KBM-7 (cell line): ENCODE results near the gene GPR87.

Experiments used
- DNase-seq: peaks from one replicate; pipeline ENCODE4 v3.0.0-alpha.2; 2015
- in situ Hi-C: fragments of 300-500 bp; cut with MboI; formaldehyde crosslinking; loops from 2 replicates; pipeline ENCODE4 v1.14.3; 2020; ENCODE audit warnings: low sequenced_read_pairs, low pct_unique_long_range_greater_than_20kb, mixed read lengths

The GPR87 gene

DNA sequence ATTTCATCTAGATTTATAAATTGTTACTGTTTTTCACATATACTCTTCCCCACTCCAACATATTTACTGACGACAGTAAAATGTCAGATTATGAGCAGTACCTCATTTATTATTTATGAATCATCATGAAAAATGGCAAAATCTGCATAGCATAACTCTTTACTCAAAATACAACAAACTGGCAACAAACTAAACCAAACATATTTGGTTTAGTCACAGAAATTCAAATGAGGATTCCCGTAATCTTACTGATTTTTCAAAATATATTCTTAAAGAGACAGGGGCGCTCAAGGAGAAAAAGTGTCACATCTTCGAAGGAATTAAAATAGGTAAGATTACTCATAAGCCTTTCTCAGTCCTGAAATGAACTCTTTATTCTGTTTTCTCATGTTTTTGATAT, 3.0 kb upstream of the GPR87 start:
- in situ Hi-C loops: no loop called here
- no peak for DNase-seq

DNA sequence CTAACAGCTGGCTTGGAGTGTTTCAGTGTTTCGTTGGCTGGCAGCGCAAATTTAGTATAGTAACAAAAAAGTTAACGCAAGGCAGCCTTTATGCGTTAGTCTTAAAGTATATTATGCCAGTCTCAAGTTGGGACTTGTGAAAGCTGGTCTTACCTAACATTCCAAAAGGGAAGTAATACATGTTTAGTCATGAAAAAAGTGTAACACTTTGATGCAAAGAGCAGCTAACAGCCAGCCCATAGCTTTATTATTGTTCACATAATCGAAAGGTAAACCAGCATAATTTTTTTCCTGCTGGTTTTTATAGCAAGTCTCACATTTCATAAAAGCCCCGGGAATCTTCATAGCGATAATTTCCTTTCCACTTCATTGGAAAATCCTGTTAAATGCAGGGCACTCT, 2.4 kb upstream of the GPR87 start:
- DNase-seq: no peak
- in situ Hi-C loops: no loop called here

DNA sequence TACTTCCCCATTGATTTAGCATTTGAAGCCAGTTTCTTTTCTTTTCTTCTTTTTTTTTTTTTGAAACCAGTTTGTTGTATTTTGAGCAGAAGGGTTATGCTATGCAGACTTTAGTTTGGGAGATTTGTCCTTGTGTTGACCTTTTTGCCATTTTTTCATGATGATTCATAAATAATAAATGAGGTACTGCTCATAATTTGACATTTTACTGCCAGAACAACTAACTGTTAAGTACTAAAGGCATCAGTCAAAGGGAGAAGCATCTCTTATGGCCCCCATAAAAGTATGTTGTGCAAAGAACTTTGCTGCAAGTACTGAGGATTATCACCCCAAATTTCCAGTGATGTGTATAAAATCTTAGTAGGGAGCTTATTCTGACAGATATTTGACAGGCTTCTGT, 1.7 kb upstream of the GPR87 start:
- DNase-seq: no peak
- in situ Hi-C loops: no loop called here

DNA sequence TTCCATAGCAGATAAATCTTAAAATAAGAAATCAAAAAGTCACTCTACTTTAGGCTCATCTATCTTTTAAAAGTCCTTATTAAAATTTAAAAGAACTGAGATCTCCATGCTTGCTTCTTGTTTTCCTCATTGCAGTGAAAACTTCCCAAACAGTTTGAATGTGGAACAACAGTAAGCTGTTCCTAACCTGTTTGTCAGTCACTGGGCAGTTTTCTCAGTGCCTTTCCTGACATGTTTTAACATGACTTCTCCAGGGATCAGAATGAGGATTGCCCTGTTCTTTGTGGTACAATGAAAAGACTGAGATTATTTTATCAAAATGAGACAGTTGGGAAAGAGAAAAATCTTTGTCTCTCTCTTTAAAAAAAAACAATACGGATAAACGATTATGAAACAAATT, 774 bp downstream of the GPR87 start:
- no peak for DNase-seq
- in situ Hi-C loops: no loop called here

DNA sequence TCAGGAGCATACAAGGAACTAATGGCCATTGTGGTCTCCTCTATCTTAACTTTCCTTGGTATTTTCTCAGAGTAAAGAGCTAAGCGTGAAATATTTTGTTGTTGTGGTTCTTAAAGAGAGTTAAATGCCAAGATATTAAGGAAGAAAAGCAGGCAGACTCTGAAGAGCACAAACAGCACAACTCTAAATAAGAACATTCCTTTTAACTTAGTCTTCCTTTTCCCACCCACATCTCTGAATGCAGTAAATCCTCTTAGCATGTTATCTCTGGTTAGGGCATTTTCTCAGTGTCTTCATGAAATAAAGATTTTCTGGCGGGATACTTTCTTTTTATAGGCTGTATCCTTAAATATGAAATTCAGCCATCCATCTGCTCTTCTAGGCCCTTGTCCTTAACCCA, 1.5 kb downstream of the GPR87 start:
- in situ Hi-C loops: no loop called here
- DNase-seq: no peak

DNA sequence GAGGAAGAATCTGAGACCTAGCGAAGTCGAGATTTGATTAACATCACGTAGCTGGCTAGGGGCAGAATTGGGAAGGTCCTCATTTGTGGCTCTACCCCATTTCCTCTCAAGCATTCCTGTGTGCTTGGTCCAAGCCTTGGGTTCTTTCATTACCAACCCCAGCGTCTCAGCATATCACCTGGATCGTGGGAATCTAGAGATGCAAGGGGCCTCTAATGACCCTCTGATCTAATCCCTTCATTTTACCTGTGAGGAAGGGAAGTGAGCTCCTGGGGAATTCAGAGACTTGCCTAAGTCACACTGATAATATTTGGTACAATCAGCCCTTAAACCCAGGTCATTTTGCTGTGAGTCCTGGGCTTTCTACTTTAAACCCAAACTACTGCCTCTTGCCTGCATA, 2.0 kb downstream of the GPR87 start:
- DNase-seq: no peak
- in situ Hi-C loops: no loop called here

DNA sequence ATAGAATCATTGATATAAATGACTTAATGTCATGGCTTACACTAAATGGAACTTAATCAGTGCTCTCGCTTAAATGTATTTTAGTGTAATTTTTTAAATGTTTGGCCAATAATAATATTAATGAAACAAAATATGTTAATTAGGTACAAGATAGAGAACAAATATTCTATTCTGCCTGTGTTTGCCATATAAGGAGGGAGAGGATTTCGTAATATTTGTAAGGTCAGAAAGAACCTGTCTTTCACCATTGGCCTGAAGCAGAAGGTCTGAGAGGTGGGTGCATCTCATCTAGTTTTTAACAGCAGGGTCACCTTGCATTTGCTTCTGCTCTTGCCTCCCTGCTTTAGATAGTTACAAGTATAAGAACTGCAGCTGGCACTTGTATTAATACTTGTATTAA, 2.5 kb downstream of the GPR87 start:
- in situ Hi-C loops: no loop called here
- DNase-seq: no peak

DNA sequence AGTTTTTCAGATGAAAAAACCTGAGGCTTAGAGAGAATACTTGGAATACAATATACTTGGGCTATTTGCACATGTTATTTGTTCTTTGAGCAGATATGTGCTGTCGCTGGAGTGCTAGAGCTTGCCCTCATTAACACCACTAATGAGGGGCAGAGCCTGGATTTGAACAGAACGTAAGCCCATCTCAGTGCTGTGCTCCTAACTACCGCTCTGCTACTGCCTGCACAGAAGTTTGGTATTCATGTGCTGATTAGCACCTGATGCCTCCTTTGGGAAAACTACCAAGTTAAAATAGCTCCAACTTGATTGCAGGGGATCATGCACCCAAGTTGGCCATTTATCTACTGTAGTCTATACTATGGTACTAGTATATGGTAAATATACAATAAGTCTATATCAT, 3.6 kb downstream of the GPR87 start:
- DNase-seq: no peak
- in situ Hi-C loops: no loop called here

DNA sequence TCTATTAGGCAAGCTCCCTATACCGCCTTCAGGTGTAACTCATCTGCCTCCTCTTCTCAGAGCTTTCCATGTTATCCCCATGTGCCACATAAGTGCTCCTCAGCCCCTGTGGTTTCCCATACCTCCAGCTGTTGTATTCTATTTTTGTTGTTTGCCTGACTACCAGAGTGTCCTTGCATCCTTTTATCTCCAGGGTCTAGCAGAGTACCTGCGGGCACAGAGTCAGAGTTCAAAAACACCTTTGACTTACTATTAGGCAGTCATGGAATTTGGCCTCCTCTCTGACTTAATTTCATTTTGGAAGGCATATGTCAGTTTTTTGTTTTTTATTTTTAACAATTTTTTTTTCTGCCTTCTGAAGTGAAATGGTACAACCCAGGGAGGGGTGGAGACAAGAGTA, 7.1 kb downstream of the GPR87 start:
- no peak for DNase-seq
- in situ Hi-C loops: no loop called here

DNA sequence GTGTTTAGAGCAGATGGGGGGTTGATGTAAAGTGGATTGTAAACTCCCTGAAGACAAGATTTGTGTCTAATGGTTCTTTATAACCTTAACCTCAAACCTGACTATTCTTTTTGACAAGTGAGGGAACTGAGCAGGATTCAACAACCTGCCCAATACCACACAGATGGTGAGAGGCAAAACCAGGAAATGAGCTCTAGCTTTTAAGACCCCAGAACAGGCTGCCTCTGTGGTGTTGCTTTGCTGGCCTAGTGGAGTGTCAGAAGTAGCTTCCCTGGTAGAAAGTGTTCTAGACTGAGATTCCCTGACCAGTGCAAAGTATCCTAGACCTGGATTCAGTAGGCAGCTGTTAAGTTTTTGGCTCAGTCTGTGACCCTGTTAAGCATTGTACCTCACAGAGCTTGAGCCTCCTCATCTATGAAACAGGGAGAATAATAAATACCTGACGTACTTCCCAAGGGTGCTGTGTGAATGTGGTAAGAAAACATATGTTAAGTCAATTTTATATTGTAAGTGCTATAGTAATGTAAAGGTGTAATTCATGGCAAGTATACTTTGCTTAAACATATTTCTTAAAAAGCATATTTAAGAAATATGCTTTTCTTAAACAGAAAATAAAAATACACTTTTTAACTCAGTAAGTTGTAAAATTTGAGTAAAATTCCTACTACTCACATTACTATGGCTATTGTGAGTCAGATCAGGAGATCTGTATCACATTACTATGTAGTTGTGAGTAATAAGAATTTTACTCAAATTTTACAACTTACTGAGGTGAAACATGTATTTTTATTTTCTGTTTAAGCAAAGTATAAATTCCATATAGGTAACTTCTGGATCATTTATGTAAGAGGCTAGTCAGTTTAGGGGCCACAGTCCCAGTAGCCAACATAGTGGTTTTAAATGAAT, 8.8 kb downstream of the GPR87 start:
- in situ Hi-C loops: no loop called here
- DNase-seq: no peak

DNA sequence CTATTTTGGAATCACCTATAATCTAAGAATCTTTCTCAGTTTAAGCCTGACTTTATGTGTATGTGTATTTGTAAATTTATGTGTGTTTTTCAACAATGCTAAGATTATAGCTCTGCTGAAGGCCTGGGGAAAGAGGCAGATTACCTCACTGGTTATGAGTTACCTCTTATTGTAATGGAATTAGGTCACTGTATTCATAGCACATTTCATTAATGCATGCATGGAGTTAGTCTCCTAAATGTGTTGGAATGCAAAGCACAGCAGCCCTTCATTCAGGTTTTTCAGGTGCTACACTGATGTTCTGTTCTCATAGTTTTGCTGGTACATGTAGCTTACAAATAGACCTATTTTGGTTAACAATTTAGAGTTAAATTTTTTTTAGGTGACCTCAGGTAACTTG, 9.5 kb downstream of the GPR87 start:
- no peak for DNase-seq

DNA sequence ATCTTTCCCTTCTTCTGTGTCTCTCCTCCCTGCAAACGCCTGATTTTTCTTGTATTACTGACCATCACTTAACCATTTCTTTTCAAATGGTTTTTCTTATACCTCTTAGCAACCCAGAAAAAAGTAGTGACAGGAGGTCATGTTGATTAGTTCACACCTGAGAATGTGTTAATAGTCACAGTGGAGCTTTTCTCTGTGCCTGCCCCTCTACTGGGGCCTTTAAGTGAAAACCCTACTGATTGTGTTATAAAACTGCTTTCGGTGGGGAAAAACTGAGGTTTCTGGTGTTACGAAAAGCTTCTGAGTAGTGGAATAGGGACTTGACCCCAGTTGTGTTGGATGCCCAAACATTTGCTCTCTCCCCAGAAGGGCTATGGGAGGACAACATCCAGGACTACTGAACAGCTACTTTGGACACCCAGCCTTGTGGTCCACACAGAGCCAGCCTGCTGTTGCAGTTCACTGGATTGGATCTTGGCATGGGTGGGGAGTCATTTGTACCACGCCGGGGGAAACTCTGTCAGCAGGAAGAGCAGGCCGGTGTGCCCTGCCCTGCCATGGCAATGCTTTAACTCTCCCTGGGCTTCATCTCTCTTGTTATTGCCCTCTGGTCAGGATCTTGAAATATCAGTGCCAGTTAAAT, 10.3 kb downstream of the GPR87 start:
- in situ Hi-C loops: no loop called here
- DNase-seq: no peak

More for the DNA sequence above, 9.5 kb downstream of the GPR87 start:
- in situ Hi-C loops: no loop called here

DNA sequence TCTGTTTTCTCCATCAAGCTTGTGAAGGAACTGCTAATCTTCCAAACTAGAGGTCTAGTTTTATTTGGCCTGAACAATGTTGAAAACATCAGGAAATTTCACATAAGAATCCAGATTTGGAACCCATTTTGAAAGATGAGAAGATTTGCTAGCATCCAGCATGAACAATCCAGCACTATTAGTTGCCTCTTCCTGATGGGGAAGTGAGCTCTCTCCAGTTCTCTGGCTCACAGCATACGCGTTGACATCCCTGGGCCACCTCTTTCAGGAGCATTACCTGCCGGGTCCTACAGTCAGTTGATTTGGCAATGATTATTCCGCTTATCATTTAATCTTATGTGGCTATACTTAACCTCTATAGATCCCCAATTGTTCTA, 10.9 kb downstream of the GPR87 start:
- in situ Hi-C loops: no loop called here

DNA sequence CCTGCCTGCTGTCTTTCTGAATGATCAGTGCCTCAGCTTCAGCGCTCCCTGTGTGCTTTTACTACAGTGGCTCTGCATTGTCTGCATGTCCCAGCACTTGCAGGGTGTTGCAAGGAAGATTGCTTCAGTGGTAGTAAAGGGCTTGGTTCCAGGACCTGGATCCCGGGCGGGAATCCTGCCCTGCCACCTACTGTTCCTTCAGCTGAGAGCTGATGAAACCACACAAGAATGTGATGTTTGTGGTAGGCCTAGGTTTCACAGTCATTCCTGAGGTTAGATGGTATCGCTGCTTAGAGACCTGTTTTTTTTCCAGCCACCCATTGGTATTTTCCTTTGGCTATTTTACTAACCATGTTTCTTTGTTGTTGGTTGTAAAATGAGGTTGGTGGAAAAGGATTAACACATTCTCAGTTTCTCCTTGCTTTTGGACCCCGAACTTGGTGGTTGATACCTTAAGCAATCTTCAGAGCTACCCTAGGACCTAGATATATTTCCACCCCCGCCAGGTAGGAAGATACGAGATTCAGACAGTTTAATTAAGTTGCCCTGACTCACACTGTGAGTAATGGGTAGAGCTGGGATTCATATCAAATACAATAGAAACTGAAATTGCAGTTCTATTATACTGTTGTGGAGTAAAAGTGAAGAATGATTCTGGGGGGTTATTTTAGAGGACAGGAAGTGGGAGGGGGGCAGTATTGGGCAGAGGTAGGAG, 11.4 kb downstream of the GPR87 start:
- in situ Hi-C loops: no loop called here
- no peak for DNase-seq

More for the DNA sequence above, 10.9 kb downstream of the GPR87 start:
- no peak for DNase-seq

DNA sequence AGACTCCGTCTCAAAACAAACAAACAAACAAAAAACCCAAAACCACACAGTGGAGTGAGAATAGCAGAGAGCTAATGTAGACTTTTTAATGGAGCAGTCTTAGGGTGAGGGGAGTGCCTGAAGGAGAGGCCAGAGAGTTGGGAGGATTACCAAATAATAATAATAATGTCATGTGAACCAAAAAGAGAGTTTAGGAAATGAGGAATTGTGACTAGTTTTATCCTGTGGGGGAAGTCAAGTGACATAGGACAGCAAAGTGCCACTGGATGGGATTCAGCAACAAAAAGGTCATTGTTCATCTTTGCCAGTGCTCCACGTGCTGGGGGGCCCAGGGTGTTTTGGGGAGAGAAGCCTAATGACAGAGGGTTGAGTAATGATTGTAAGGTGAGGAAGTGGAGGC, 12.9 kb downstream of the GPR87 start:
- in situ Hi-C loops: no loop called here
- DNase-seq: no peak

DNA sequence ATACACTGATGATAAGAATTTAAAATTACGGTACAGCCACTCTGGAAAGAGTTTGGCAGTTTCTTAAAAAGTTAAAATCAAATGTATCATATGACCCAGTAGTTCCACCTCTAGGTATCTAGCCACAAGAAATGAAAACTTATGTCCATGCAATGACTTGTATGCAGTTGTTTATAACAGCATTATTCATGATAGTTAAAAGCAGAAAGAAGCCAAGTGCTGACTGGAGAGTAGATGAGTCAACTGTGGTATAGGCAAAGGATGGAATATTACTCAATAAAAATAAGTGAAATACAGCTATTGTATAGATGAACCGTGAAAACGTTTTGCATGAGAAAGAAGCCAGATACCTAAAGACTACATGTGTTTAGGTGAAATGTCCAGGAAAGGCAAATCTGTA, 14.8 kb downstream of the GPR87 start:
- no peak for DNase-seq
- in situ Hi-C loops: no loop called here

DNA sequence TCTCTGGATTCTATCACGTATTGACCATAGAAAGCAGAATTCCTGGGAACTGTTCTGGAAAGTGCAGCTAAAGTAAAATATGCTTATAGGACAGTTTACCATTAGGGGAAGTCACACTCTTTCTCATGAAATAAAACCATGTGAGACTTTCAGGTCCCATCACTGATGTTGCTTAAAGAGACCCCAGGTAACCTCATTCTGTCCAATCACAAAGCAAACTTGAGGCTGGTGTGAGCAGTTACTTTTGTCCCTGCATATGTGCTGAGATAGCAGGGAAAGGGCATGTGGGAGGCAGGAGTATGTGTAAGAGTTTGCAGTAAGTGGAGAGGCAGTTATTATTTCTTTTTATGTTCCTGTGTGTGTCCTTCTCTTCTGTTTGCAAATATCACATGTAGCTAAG, 16.1 kb downstream of the GPR87 start:
- DNase-seq: no peak
- in situ Hi-C loops: no loop called here

DNA sequence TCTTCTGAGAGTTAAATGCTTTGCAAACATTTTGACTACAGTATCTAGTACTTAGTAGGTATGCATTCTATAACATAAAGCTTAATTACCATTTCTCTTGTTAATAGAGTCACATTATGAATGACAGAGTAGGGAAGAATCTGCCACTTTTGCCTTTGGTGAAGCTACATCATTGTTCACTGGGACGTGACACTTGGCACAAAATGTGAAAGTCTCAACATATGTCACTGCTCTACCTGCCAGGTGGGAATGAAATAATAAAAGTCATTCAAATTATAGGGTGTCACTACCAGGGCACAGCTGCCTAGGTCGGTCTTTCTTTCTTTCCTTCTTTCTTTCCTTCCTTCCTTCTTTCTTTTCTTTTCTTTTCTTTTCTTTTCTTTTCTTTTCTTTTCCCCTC, 17.6 kb downstream of the GPR87 start:
- in situ Hi-C loops: no loop called here
- DNase-seq: no peak

DNA sequence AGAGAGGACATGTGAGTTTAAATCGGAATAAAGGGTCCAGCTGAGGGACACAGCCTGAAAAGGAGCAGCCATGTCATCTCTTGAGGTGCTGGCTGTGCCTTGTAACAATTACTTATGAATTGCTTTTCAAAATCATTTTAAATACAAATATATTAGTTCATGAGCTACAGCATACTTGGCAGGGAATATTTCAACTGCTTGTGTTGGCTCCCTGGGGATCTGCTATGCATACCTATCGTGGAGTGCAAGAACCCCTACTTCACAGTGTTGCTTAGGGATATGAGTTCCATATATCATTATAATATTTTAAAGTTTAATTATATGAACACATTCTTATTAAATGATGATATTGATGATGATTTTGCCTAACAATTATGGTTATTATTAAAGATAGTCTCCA, 19.2 kb downstream of the GPR87 start:
- in situ Hi-C loops: no loop called here

DNA sequence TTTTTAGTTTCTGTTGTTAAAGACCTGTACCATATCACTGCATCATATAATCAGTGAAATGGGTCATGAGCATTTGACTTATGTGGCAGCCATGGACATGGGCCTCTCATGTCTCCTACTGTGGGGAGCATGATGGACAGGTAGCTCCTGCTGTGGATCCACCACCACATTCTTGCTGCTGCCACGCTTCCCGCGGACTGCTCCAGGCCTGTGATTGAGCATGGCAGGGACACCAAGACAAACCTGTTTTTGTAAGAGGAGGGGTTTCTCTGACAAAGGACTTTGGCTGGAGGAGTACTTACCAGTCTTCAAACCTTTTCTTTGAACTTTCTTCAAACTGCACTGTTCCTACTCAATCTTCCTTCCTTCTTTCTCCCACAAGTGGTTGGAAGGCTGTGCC, 20.4 kb downstream of the GPR87 start:
- no peak for DNase-seq
- in situ Hi-C loops: no loop called here

More for the DNA sequence above, 19.2 kb downstream of the GPR87 start:
- DNase-seq: no peak
